ENCODE measurements around the gene HES6. TPM values are rescaled to one million over a fixed set of nuclear protein-coding genes. Genes with fewer than 3 reads are reported as not detected.

HES6 gene
- total and polyA plus RNA-seq, 2 experiments from 2014 or later: 8.8 to 11.2 TPM

- Histone ChIP-seq H3K9me3 (ENCODE audit: low read depth) (no peaks in the 10 kb centered on the region), H3K27me3 (no peaks in the 10 kb centered on the region), H3K4me3 (no peak overlapping the region), H3K27ac (no peak overlapping the region), H3K4me1 (ENCODE audit: low read depth) (no peaks in the 10 kb centered on the region), H3K36me3 (no peaks in the 10 kb centered on the region)
- DNase-seq (ENCODE audit: low read depth in 1 of 2, low spot score in 1 of 2): no peak
- no peak for TF ChIP-seq CTCF (IDR thresholded peaks at IDR 0.05; ENCODE audit: low read depth, low read length)
These were observed 43.3 kb upstream of the HES6 start for GRCh38 chr2:238282861-238283738.

- Histone ChIP-seq H3K27me3 (no peaks in the 10 kb centered on the region), H3K4me3 (no peak overlapping the region), H3K36me3 (no peaks in the 10 kb centered on the region), H3K9me3 (ENCODE audit: low read depth) (no peaks in the 10 kb centered on the region), H3K4me1 (ENCODE audit: low read depth) (no peaks in the 10 kb centered on the region), H3K27ac (no peak overlapping the region)
- no peak for DNase-seq (ENCODE audit: low read depth in 1 of 2, low spot score in 1 of 2)
- TF ChIP-seq CTCF (IDR thresholded peaks at IDR 0.05; ENCODE audit: low read depth, low read length): no peak
These were observed 42.1 kb upstream of the HES6 start for GRCh38 chr2:238281826-238282480.

DNA sequence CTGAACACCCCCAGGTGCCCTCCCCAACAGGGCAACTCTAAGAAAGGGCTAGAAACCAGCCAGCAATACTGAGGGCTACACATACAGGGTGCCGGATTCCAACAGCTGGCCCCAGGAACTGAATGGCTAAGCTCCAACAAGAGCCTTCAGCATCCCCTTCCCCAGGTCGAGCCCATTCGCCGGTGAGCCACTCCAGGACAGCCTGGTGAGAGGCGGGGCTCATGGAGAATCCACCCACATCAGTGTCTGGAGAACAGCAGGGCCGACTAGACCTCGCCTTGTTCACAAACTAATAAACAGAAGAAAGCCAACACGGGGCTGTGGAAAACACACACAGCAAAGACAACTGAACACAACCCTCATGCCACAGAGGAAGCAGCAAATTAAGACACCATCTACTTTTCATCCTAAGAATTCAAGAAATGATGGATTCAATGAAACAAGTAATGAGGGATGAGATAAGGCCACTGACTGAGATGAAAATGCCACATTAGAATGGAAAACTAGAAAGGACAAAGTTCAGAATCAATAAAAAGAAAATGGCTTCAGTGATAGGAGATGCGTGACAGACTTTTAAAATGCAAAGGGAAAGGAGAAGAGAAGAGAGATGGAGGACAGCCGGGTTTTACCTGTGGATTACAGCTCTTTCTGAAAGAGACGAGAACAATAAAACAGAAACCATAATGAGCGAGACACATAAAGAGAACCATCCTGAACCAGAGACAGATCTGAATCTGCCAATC, 40.4 kb upstream of the HES6 start:
- H3K9me3 ChIP-seq (ENCODE audit: low read depth): no peaks in the 10 kb centered on the region
- no peaks in the 10 kb centered on the region for H3K36me3 ChIP-seq
- H3K27me3 ChIP-seq: no peaks in the 10 kb centered on the region
- H3K4me3 ChIP-seq: no peak overlapping the region
- H3K4me1 ChIP-seq (ENCODE audit: low read depth): no peaks in the 10 kb centered on the region
- no peak overlapping the region for H3K27ac ChIP-seq
- no peak for TF ChIP-seq CTCF (IDR thresholded peaks at IDR 0.05; ENCODE audit: low read depth, low read length)
- DNase-seq (ENCODE audit: low read depth in 1 of 2, low spot score in 1 of 2): no peak

DNA sequence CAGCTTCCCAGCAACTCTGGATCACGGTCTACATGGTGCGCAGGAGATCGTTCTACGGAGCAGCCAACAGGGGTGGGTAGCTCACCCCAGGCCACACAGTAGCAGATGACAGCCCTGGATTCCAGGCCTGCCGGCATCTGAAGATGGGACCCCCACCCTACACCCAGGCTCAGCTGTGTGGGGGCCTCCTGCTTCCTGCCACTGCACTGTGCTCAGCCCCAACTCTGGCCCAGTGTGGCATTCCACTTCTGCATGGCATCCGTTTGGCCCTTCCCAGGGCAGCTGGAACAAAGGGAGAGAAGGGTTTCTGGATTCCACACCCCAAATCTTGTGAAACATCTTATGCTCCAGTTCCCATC, 39.5 kb upstream of the HES6 start:
- no peak for TF ChIP-seq CTCF (IDR thresholded peaks at IDR 0.05; ENCODE audit: low read depth, low read length)
- Histone ChIP-seq H3K27ac (no peak overlapping the region), H3K4me1 (ENCODE audit: low read depth) (no peaks in the 10 kb centered on the region), H3K36me3 (no peaks in the 10 kb centered on the region), H3K27me3 (no peaks in the 10 kb centered on the region), H3K4me3 (no peak overlapping the region), H3K9me3 (ENCODE audit: low read depth) (no peaks in the 10 kb centered on the region)
- DNase-seq (ENCODE audit: low read depth in 1 of 2, low spot score in 1 of 2): no peak

DNA sequence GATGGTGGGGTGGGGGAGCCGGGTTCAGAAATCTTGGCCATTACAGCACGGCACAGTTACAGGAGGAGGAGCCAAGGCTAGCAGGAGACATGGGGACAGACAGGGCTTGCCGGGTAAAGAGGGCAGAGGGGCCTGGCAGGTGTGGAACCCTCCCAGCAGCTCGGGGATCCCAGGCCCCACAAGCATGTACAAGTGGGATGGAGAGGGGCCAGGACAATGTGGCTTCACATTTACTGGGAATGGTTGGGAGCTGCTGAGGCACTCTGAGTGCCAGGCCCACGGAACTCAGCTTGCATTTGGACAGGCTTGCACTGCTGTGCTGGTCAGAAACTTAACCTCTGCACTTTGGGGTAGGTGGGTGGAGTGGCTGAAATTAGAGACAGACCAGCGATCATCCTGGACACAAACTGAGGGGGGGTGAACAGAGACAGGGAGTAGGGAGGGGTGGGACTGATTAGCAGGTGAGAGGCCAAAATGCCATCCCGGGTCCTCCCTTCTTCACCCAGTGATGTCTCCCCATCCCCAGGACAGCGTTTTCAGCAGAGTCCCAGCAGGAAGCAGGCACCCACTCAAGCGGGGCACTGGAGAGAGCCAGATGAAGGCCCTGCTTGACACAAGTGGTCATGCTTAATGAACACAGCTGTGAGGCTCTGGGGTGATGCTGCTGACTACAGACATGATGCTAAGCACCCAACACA, 38.9 kb upstream of the HES6 start:
- H3K9me3 ChIP-seq (ENCODE audit: low read depth): no peaks in the 10 kb centered on the region
- H3K36me3 ChIP-seq: no peaks in the 10 kb centered on the region
- TF ChIP-seq CTCF (IDR thresholded peaks at IDR 0.05; ENCODE audit: low read depth, low read length): no peak
- H3K4me3 ChIP-seq: no peak overlapping the region
- H3K27me3 ChIP-seq: no peaks in the 10 kb centered on the region
- no peaks in the 10 kb centered on the region for H3K4me1 ChIP-seq (ENCODE audit: low read depth)
- no peak for DNase-seq (ENCODE audit: low read depth in 1 of 2, low spot score in 1 of 2)
- H3K27ac ChIP-seq: no peak overlapping the region

Measured in cardiac muscle cell (in vitro differentiated cells and primary cell).